Hepatocyte (in vitro differentiated cells): ENCODE data around the gene RXRA.

Experiments used
- EZH2 ChIP-seq: fragments of 200-600 bp; sonication (generic); IDR thresholded peaks from 2 replicates; pipeline ENCODE4 v1.6.1; 2016; ENCODE audit warnings: antibody characterized with exemption, mild to moderate bottlenecking, borderline replicate concordance
- TF ChIP-seq, protein P1 (sequence below): fragments of 200-600 bp; sonication (generic); IDR thresholded peaks from 2 replicates; pipeline ENCODE4 v1.5.1; 2016; ENCODE audit warnings: antibody characterized with exemption, mild to moderate bottlenecking; ENCODE audit not compliant: poor library complexity

DNA sequence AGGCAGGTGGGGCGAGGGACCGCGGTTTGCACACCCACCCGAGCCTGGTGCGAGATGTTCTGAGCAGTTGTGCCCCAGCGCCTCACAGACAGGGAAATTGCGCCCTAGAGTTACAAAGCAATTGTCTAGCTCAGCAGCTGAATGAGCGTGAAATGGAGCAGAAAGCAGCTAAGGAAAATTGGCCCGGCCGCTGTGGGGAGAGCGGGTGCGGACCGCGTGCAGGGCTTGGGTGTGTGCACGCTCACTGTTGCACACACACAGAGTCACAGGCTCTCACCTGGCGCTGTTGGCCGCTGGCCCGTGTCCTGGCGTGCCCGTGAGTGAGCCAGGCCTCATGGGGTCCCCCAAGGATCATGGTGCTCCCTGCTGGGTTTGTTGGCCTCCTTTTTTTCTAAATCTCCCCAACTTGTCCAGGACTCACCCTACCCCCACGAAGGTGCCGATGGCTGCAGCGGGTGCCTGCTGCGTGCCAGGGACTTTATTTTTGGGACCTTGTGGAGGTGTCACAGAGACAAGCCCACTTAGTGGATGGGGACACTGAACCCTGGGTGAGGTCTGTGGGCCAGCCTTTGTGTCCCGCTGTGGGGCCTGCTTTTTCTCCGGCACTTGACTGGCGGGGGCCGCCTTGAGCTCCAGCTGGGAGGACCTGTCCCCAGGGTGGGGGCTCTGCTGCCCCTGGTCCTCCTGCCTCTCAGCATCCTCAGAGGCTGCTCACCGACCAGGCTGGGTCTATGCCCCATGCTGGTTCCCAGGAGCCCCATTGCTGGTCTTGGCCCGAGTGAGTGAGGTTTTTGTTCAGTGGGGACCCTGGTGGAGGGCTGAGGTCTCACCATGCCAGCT is 5.2 kb downstream of the RXRA start:
- TF ChIP-seq, protein P1, sequence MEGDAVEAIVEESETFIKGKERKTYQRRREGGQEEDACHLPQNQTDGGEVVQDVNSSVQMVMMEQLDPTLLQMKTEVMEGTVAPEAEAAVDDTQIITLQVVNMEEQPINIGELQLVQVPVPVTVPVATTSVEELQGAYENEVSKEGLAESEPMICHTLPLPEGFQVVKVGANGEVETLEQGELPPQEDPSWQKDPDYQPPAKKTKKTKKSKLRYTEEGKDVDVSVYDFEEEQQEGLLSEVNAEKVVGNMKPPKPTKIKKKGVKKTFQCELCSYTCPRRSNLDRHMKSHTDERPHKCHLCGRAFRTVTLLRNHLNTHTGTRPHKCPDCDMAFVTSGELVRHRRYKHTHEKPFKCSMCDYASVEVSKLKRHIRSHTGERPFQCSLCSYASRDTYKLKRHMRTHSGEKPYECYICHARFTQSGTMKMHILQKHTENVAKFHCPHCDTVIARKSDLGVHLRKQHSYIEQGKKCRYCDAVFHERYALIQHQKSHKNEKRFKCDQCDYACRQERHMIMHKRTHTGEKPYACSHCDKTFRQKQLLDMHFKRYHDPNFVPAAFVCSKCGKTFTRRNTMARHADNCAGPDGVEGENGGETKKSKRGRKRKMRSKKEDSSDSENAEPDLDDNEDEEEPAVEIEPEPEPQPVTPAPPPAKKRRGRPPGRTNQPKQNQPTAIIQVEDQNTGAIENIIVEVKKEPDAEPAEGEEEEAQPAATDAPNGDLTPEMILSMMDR: no peak
- no peak for TF ChIP-seq EZH2
